Stimulated activated CD4-positive, alpha-beta T cell treated with anti-CD3 and anti-CD28 coated beads, Interleukin-15, amount 100 ng/mL, for 48 hours (primary cell): ENCODE measurements around the gene RNF220.

ENCODE experiments used
- DNase-seq, 2 donors: peaks; one replicate each; pipeline ENCODE4 v3.0.0-alpha.2; 2020; ENCODE audit warnings: low read depth in 2 of 2

RNF220 gene

DNA sequence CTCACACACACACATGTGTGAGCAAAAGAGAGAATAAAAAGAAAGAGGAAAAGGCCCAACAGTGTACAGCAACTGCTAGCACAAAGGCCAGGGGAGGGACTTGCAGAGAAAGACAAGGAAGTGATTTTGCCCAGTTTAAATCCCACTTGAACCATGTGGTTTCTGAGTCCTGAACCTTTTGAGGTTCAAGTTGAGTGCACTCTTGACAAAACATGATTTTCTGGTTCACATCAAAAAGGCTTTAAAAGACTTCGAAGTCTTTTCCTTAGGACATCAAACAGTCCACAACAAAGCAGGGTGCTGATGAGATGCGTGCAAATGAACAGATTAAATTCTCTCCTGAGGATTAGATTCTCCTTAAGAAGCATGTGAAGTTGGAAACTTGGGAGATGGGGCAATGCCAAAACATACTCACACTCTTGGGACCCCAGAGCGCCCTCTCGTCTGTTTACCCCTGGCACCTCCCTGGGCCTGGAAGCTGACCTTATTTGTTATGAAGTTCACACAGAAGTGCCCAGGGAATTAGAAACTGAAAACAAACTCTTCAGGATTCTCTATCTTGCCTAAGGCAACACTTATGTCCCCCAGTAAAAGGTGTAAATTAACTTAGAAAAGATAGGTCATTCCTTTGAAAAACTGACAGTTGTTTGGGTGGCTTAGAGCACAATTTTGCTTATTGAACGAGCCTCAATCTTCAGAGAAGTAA, 31.5 kb downstream of the RNF220 start:
- DNase-seq, result no peak

DNA sequence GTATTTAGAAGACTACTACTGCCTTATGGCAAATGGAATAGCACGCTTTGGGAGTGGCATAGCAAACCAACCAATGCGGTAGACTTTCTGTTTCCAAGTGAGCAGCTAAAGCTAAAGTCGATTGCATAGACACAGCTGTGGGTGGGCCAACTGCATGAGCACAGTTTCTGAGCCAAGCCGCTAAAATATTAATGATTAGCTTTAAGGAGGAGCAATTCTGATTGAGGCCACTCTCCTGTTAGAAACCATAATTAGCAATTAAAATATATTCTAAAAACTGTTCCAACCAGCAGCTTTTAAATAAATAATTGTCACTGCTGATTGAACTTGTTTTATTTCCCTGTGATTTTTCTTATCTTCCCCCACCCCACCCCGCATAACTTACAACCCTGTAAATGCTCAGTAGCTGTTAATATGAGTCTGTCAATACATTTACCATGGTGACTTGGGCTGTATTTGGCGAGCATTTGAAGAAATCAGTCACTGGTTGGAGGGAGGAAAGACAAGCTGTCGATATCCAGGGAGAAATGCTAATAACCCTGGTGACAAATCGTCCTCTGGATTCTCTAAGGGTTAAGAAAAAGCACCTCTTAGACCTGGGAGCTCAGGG, 32.2 kb downstream of the RNF220 start:
- DNase-seq, result no peak

DNA sequence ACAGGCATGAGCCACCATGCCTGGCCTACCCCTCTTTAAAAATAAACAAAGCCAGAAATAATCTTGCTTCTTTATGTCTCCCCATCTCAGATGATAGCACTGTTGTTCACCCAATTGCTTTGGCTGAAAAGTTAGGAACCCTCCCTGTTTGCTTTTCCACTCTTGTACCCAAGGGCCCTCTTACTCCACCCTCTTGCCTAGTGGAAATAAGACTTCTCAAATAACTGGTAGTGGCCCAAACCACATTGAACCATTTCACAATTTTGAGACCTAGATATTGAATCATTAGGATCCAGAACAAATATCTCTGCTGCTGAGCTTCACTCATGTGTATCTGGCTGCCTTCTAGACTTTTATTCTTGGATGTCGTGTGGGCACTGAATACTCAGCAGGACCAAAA, 37.7 kb downstream of the RNF220 start:
- no peak for DNase-seq

DNA sequence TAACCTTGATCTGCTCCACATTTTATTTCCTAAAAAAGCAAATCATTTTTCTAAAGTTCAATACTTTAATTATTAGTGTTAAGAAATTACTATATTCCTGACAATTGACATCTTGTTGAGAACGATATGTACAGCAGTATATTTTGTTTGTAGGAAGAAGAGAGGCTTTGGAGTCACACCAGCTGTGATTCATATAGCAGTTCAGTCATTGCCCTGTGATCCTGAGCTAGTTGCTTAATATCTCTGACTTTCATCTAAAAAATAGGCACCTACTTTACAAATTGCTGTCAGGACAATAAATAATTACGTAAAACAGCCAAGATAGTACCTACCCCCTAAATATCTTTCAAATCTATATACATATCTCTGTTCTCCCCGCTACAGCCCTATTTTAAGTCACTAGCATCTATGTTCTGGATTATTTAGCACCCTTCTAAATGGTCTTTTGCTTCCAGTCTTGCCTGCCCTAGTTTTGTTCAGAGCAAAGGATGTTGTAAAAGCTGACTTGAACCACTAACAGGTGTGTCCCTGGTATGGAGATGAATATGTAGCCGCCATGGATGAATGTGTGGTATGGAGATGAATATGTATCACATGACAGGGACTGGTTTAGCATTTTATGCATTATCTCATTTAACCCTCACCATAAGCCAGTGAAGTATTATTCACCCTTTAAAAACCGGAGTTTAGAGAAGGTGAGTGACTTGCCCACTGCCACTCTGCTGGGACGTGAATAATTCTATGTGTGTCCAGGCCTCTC, 42.2 kb downstream of the RNF220 start:
- DNase-seq, result no peak

DNA sequence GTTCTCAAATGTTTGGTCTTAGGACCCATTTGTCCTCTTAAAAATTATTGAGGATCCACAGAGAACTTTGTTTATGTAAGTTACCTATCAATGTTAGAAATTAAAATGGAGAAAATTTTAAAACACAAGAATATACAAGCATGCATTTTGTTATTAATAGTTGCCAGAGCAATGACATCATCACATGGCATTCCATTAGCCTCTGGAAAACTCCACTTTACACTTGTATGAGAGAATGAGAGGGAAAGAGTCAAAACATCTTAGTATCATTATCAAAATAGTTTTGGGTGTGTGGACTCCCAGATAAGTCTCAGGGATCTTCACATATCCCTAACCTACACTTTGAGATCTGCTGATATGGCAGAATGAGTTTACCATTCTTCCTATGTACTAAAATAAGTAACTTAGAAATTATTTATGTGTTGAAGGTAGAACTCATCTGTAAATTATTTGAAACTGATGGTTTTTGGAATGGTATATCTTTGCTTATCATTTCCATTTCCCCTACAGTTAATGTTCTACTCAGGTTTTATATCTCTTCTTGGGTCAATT, 48.8 kb downstream of the RNF220 start:
- DNase-seq, result no peak

DNA sequence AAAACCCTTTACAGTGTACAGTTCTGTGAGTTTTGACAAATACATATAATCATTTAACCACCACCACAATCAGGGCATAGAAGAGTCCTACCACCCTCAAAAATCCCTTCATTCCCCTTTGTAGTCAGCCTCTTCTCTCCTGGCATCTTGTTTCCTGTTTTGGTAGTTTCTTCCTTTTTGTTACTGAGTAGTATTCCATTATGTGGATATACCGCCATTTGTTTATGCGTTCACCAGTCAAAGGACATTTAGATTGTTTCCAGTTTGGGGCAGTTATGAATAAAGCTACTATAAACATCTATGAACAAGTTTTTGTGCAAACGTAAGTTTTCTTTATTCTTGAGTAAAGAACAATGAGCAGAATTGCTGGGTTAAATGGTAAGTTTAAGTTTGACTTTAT, 49.6 kb downstream of the RNF220 start:
- DNase-seq, result no peak

DNA sequence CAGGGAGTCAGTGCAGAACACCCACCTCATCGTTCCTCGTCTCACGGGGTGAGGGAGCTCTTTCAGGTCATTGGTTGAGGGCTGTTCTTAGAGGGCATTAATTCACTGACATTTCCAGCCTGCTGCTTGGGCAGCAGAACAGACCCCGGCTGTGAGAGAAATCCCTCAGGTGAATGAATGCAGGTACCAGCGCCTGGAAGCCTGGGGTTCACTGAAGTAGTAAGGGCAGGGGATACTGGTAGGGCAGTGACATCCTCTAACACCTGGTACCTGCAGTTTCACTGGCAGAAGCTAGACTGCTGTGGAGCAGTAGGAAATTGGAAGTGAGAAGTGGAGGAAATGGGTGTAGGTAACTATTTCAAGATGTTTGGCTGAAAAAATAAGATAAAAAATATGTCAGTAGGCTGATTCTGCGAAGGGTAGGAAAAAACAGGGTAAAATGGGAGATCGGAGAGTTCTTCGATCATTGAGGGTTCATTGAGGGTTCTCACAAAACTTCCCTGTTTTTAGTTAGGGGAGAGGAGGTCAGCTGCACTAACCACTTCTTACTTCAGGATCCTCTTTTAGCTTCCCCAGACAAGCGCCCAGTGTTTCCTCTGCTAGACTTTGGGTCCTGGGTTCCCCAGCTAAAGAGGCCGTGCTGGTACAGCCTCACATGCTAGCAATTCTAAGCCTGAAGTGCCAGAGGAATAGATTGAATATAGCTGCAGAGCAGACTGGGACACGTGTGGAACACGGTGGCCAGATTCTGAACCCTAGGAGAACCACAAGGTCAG, 55.2 kb downstream of the RNF220 start:
- DNase-seq, result no peak

DNA sequence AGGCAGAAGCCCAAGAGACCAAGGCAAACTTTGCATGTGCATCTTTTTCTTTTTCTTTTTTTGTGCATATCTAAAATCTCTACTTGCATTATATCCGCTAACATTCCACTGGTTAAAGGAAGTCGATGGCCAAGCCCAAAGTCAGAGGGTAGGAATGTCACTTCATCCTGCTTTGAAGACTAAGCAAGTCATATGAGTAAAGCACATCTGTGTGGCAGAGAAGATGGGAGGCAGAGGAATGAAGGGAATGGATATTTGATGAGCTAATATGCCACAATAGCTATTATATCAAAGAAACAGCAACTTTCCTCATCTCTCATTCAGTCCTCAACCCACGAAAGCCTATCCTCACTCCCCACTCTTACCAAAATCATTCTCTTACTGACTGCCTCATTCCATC, 59.3 kb downstream of the RNF220 start:
- DNase-seq, result no peak

DNA sequence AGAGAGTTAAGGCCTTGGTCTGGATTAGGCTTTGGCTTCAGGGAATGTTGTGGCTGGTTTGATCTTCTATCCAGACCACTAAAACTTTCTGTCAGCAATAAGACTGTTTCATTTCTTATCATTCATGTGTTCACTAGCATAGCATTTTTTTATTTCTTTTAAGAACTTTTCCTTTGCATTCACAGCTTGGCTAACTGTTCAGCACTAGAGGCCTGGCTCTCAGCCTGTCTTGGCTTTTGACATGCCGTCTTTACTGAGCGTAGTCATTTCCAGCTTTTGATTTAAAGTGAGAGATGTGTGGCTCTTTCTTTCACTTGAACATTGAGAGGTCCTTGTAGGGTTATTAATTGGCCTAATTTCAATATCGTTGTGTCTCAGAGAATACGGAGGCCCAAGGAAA, 62.5 kb downstream of the RNF220 start:
- no peak for DNase-seq

DNA sequence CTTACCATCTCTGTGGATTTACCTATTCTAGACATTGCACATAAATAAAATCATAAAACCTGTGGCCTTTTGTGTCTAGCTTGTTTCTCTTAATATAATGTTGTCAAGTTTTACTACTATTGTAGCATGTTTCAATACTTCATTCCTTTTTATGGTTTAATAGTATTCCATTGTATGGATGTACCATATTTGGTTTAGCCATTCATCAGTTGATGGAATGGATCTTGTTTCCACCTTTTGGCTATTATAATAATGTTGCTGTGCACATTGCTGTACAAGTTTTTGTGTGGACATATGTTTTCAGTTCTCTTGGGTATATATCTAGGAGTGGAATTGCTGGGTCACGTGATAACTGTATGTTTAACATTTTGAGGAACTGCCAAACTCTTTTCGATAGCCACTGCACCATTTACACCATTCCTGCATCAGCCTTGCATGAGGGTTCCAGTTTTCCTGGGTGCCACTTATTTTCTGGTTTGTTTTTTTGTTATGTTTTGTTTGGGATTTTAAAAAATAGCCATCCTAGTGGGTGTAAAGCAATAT, 66.9 kb downstream of the RNF220 start:
- DNase-seq, result no peak

DNA sequence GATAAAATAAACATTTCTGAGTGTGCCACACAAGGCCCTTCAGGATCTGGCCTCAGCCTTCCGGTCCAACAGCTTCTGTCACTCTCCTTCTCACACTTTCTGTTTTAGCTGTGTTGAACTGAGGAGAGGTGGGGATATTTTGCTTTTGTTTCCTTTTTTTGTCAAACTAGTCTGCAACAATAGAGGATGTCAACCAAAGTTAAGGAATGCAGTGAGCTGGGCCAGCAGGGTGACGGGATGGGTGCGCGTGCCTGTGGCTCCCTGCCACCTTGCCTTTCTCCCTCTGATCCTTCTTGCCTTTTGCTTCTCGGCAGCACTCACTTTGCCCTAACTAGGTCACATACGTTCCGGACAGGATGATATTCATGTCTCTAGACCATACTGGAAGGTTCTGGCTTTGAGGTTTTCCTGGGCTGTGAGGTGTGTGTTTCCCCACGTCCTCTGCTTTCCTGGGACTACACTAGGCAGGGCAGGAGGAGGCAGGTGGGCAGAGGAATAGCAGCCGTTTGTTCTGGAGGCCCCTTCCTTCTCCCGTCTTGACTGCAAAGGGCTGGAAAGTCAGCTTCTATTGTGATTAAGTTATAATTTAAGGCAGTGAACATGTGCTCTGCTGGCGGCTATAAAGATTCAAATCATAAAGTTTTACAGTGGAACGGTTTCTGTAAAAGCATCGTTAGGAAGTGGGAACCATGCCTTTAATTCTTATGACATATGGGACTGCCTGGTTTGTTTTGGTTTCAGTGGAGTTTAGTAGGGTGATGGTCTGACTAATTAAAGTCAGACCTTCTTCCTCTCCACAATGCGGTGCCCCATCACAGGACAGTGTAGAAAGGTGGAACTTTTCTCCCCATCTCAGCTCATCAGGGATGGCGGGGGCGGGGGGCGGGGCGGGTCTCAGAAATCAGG, 67.8 kb downstream of the RNF220 start:
- no peak for DNase-seq

DNA sequence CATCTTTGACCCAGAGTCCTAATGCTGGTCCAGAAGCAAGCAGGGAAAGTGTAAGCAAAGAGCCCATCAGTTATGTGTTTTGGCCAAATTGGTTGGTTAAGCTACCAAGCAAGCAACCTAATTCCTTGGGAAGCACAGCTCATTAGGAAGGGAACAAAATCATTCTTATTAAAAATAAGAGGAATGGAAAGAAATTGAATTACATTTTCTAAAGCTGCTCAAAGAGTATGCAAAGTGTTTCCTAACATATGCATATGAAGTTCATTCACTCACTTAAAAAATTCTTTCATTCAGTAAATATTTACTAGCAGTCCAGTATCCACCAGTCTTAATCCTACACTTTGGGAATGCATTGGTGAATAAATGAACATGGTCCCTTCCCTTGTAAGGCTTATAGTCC, 71.8 kb downstream of the RNF220 start:
- no peak for DNase-seq

DNA sequence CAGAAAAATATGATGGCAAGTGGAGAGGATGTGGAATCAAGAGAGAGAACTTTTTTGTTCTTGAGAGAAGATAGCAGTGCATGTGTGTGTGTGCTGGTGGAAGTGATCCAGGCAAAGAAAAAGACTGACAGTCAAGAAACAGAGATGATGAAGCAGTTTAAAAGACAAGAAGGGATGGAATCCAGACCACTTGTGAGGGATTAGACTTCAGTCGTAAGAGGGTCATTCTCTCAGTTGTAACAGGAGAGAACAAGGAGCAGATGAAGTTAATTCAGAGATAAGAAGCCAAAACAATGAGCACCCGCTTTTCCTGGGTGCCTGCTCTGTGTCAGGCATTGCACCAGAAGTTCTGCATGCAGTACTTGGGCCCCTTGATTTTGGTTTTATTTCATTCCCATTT, 76.6 kb downstream of the RNF220 start:
- DNase-seq, result no peak

DNA sequence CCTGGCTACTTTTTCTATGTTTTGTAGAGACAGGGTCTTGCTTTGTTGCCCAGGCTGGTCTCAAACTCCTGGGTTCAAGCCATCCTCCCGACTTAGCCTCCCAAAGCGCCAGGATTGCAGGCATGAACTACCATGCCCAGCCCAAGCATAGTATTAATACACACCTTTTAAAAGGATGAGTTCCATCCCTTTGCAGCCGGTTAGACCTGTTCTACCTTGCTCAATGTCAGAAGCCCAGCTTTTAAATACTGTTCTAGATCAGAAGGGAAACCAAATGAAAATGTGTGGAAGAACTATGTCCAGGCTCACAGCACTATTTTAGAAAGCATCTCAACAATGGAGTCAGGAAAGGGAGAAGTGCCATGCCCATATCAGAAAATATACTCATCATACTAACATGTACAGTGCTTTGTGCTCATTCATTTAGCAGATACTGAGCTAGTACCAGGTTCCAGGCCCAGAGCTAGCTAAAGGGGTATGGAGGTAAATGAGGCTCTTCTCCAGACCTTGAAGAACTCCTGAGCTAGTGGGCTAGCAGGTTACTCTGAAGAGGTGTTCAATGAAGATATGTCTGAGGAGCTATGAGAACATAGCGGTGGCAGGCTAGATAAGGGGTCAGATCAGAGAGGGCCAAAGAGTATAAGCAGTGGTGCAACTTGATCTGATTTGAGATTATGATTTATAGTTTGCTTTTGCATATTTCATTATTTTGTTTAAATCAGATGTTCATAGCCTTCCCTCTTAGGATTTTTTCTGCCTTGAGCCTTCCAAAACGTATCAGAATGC, 78.2 kb downstream of the RNF220 start:
- no peak for DNase-seq

DNA sequence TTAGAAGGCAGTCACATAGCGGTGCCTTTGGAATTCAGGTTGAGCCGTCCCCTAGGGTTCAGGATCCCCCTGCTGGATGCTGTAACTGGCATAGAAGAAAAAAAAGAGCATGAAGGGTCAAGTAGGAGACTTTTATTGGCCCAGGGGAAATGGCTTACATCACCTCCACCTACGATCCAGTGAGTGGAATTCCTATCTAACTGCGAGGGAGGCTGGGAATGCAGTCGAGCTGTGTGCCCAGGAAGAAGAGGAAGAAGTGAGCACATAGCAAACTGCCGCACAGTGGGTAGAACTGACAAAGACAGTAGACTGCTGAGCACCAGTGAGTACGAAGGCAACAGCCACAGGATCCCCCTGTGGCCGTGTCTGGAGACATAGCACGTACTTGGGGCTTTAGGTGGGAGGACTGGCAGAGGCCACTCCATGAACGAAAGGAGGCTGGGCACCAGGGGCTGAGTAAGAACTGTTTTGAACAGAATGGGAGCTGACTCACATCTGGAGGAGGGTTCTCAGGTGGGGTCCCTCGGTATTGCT, 79.2 kb downstream of the RNF220 start:
- no peak for DNase-seq

DNA sequence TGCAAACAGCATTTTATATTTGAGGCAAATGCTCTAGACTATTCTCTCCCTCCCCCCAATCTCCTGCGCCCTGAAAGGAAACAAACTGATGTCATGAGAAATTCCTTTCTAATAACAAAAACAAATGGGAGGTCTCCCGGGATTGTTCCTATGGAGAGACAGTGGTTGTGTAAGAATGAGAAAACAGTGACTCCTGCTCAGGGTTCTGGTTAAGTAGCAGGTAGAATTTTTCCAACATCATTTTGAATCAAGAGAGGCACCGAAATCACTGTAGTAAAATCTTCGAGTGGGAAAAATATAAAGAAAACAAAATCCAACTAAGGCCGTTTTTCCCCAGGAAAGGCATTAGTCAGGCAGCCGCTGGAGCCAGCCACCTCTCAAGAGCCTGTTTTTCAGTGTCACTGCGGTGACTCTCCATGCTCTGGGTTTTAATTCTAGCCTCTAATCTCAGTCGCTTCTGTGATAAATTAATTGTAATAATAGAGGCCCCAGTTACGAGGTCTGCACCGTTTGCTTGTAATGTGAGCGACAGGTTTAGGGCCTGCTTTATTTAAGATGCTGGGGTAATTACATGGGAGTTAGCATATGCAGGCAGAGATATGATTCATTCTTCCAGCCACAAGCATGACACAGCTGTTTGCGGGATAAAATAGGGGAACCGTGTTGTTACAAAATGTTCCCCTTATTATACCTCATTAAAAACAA, 80.3 kb downstream of the RNF220 start:
- DNase-seq, result no peak

DNA sequence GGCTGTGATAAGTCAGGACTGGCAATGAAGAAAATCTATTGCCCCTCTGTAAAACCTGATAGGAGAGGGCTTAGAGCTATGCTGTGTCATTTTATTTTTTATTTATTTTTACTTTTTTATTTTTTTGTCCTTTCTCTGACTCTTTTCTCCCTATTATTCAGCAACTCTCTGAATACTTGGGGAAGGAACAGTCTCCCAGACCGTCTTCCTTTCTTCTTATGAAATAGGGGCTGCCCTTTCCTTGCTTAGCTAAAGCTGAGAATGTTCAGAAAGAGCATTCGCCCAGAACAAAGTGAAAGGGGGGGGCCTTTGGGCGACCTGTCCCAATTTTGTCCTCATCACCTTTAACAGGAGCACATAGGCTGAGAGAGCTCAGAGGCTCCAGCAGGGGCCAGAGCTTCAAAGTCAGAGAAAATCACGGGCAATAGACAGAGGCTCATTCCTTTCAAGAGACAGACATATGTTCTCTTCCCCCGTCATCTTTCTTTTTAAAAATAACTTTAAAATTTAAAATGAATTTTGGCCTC, 80.9 kb downstream of the RNF220 start:
- DNase-seq, result no peak

DNA sequence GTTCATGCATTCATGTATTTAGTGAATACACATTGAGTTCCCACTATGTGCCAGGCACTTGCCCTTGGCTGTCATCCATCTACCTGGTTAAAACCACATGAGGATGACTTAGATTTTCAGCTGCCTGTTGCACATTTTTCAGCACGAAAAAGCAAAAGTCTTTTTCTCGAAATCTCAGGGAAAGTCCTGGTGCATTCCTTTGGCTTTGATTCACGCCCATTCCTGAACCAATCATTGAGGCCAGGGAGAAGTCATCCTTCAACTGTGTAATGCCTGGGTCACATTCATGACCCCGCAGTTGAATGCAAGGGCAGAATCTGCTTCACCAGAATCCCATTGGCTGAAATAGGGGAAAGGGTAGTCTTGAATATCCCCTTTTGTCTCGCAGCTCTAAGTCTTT, 84.4 kb downstream of the RNF220 start:
- no peak for DNase-seq
